HG03097 (cell line): ENCODE data around the gene NFKB2.

ENCODE experiments used
- ATAC-seq: cut with Tn5 transposase; IDR thresholded peaks from one replicate; pipeline ENCODE4 v1.9.1; 2021; ENCODE audit not compliant: unreplicated experiment, low FRiP score

Gene NFKB2

GRCh38 chr10:102407425-102408130 is 12.1 kb downstream of the NFKB2 start:
- no peak for ATAC-seq

- no peak for ATAC-seq
Observed at GRCh38 chr10:102408131-102408727, 12.7 kb downstream of the NFKB2 start.

DNA sequence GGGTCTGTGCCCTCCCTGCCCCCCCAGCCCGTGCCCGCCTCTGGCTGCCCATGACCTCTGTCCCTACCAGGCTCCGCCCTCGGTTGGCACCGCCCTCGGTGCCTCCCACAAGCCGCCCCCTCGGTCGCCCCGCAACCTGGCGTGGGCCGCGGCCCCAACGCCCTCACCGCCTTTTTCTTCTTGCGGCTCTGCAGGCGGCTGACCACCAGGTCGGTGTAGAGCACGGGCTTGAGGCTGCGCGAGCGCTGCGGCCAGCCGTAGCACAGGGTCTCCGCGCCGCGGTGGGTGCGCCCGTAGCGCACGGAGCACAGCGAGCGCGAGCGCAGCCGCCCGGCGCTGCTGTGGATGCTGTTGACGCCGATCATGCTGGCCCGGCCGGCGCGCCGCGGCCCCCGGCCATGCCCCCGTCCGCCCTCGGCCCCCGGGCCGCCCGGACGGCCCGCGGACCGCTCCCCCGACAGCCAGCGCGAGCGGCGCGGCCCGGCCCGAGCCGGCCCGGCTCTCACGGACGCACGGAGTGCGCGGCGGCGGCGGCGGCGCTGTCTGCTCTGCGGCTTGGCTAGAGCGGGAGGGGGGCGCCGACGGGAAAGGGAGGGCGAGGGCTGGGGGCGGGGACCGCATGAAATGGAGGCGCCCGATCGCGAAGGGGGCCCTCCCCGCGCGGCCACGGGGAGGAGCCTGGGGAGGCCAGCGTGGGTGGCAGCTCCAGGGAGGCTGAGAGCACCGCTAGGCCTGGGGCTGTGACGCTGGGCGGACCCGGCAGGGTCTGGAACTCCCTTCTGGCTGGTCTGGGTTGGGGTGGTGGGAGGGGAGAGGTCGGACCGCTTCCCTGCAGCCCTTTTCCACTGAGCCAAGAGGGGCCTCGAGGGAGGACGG is 13.5 kb downstream of the NFKB2 start:
- no peak for ATAC-seq

DNA sequence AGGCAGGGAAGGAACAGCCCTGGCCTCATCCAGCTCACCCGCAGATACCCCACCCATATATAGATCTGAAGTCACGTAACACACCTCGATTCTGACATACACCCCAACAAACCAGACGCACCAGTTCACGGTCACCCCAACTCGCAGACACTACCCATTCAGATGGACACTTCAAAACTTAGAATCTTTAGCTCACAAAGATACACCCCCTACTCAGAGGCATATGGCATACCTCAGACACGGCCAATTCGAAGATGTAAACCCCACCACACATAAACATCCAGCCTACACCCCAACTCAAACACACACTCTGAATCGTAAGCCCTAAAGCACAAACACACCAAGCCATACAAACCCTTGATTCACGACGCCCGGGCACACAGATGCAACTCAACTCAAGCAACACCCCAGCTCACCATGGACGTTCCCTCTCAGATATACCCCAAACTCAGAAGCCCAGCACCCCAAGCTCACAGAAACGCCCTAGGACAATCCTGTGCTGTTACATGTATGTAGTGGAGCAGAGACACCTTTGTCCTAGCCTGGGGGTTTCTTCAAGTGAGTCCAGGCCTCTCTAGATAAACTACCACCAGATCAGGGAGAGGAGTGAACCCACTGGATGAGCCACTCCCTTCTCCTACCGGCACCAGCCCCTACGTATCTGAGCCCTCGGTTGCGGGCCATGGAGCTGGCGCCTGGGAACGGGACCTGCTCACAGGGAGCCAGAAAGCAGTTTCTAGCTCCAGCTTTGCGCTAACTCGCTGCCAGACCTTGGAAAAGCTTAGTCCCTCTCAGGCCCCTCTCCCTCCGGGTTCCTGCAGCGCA is 14.3 kb downstream of the NFKB2 start:
- no peak for ATAC-seq

GRCh38 chr10:102410429-102411073 is 15.0 kb downstream of the NFKB2 start:
- no peak for ATAC-seq

DNA sequence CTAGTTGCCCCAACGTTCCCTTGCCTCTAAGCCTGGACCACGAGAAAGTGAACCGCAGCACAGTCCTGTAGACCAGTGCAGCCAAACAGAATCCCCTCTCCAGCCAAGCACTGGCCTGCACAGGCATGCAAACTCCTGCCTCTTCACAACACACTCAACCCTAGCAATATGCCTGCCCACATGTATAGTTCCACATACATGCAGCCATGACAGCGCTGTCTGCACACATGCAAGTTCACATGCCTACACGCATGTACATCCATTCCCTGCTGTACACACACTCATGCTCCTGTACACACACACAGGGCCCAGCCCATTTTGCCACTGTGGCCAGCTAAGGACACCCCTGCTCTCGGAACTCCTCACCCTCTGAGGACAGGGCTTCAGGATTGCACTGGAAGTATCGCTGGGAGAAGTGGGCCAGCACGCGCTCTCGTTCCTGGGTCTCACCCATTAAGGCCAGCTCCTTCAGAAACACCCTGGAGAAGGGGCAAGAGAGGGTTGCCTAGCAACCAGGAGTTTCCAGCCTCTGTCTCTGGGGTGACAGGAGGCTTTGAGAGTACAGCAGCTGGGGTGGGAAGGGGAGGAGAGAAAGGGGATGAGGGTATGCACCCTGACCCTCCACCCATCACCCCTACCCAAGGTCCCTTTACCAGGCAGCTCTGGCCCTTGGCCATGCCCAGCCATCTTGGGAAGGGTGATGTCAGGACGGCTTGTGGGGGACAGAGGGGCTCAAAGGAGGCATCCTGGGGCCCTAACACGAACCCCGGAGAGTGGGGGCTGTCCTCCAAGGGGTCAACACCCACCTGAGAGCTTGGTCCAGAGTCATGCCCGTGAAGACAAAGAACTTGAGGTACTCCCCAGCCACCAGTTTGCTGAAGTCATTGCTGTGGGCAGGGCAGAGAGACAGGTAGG is 16.1 kb downstream of the NFKB2 start:
- ATAC-seq = no peak

GRCh38 chr10:102412293-102412692 is 16.8 kb downstream of the NFKB2 start:
- ATAC-seq = no peak

GRCh38 chr10:102413053-102413705 is 17.7 kb downstream of the NFKB2 start:
- ATAC-seq = no peak

- ATAC-seq = no peak
Observed at GRCh38 chr10:102413806-102414561, 18.5 kb downstream of the NFKB2 start.

- ATAC-seq = no peak
Observed at GRCh38 chr10:102414749-102415148, 19.2 kb downstream of the NFKB2 start.

DNA sequence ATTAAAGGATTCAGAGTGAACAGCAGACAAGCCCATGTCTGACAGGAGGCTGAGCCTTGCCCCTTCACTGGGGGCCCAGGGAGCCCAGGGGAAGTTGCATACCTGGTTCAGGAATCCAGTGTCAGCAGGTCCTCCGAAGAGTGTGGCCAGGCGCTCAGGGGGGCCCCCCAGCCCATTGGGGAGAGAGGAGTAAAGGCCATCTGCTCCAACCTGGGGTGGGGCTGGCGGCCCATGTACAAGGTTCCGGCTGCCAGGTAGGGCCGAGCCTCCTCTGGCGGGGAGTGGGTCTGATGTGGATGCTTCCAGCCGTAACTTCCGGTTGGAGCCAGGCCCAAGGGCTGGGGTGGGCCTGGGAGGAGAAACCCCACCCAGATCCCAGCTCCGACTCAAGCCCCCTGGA is 20.8 kb downstream of the NFKB2 start:
- no peak for ATAC-seq

- no peak for ATAC-seq
Observed at GRCh38 chr10:102416695-102417094, 21.2 kb downstream of the NFKB2 start.

DNA sequence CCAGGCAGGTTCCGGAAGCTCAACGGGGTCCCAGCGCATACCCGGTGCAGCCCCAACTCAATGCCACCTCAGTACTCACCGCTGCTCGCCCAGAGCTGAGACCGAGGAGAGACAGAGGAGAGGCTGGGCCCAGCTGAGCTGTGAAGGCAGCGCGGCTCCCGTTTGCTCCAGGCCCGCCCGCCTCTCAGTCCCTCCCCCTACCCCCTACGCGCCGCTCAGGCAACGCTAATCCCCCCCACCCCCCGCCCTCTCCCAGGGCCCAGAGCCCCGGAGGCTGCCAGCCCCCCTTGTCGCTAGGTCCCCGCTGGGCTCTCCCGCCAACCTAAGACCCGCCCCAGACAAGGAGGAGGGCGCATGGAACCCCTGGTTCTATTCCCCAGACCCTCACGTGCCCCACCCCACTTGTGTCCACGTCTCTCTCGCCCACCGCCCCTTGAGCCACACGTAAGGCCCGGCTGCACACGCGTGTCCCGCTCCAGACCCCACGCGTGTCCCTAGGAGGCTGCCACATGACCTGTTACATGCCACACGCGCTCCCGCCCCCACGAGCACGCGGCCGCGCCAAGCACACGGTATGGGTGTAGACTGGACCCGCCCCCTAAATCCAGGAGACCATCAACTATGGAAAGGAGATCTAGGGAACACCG is 23.2 kb downstream of the NFKB2 start, which contains the start of gene PSD:
TSS of gene PSD (minus strand) at position 164 of the 647 bp plus-strand sequence. CDS start 1,747 bp downstream, outside the sequence.
- no peak for ATAC-seq

GRCh38 chr10:102419269-102420180 is 24.0 kb downstream of the NFKB2 start:
- ATAC-seq = no peak

DNA sequence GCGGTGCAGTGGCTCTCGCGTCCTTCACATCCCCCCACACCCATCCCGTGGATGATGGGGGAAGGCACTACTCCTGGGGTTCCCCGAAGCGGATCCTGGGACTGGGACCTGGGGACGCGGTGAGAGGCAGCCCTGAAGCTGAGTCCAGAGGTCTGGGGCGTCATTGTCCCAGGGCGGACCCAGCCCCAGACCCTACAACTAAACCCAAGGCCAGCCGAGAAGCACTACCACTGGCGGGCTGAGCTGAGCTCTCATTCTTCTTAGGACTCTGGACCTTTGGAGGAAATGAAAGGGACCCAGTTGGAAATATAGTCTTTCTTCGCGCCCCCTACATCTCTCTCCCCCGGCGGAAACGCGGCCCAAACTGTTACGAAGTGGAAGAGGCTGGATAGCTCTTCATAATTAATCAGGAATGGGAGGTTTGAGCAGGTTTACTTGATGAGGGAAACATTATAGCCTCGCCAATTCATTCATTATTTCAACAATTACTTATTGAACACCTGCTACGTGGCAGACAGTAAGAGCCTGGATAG is 24.7 kb downstream of the NFKB2 start:
- no peak for ATAC-seq
